Left hindlimb (tissue), 1 donor: Measurements from ENCODE around the gene CCNG1.
"Not testable (repeated sequence)": the region's sequence is repeated elsewhere in the genome, so short reads cannot be mapped to it uniquely, and the experiment has no call there.

ENCODE experiments used
- DNase-seq: peaks from one replicate; pipeline ENCODE4 v3.0.0-alpha.2; 2018

CCNG1 gene, protein sequence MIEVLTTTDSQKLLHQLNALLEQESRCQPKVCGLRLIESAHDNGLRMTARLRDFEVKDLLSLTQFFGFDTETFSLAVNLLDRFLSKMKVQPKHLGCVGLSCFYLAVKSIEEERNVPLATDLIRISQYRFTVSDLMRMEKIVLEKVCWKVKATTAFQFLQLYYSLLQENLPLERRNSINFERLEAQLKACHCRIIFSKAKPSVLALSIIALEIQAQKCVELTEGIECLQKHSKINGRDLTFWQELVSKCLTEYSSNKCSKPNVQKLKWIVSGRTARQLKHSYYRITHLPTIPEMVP

DNA sequence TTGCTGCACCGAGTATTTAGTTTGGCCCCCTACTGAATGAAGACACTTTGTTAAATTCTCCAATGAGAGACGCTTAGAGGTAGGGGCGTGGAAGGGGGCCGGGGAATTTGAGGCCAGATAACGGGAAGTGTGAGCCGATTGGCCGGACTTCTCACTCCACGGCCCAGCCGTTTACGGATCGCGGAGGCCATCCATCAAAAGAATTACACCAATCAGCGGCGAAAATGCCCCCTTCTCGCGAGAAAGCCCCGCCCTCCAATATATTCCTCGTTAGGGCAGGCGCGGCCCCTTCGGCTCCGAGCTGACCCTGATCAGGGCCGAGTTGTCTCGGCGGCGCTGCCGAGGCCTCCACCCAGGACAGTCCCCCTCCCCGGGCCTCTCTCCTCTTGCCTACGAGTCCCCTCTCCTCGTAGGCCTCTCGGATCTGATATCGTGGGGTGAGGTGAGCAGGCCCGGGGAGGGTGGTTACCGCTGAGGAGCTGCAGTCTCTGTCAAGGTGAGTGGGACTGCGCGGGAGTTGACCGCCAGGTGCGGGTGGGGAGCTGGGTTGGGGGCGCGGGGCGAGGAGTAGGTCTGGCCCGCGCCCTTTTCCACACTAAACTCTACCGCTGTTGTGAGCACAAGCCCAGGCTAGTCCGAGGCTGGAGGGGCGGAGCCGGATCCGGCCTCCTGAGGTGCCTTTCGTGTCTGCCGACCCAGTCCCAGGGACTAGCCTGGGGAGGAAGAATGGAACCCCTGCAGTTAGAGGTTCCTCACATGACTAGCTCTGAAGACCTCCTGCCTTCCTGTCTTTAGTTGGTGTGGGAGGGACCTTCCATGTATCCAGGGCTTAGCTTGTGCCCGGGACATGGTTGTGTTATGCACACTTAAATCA is at the start of gene CCNG1:
Gene CCNG1, plus strand, starts transcription at position 287 of the 874 bp plus-strand sequence. CDS start 1,662 bp downstream, outside the sequence.
- peak; percentile 96 for DNase-seq

DNA sequence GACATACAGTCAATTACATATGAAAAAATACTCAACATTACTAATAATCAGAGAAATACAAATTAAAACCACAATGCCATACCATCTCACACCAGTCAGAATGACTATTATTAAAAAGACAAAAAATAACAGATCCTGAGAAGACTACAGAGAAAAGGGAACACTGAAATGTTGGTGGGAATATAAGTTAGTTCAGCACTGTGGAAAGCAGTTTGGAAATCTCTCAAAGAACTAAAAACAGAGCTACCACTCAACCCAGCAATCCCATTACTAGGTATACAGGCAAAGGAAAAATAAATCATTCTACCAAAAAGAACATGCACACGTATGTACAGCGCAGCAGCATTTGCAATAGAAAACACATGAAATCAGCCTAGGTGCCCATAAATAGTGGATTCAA is 41.6 kb upstream of the CCNG1 start:
- no peak for DNase-seq

DNA sequence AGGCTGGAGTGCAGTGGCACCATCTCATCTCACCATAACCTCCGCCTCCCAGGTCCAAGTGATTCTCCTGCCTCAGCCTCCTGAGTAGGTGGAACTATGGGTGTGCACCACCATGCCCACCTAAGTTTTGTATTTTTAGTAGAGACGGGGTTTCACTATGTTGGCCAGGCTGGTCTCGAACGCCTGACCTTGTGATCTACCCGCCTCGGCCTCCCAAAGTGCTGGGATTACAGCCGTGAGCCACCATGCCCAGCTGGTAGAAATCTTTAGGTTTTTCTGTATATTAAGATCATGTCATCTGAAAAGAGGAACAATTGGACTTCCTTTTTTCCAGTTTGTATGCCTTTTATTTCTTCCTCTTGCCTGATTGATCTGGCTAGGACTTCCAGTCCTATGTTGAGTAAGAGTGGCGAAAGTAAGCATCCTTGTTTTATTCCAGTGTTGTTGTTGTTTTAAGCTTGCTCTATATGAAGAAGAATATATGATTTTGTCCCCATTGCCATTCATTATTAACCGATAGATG is 40.5 kb upstream of the CCNG1 start:
- not testable (repeated sequence) for DNase-seq

DNA sequence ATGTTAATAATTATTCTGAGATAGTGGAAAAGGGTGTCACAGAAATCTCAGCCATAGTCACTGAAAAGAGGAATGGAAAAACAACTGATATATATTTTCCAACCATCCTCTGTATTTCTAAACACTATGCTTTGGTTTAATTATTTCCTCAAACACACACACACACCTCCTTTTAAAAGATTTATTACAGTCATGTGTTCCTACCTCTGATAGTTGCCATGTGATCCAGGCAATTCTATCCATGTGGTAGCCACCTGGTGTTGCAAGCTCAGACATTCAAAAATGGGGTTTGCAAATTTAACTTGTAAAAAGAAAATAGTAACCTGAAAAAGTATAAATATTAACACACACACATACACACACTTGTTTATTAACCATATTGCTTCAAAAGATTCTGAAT is 40.0 kb upstream of the CCNG1 start:
- DNase-seq: no peak

DNA sequence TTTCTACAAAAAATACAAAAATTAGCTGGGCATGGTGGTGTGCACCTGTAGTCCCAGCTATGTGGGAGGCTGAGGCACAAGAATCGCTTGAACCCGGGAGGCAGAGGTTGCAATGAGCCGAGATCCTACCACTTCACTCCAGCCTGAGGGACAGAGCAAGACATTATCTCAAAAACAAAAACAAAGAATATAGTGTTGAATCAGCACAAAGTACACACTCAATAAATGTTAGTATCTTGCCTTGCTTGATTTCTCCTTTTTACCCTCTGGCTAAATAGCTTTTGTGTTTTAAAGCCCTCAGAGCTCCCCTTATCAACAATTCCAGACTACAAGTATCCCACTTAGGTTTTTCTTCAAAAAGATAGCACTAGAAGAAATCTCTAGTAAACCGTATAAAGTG is 37.5 kb upstream of the CCNG1 start:
- no peak for DNase-seq

DNA sequence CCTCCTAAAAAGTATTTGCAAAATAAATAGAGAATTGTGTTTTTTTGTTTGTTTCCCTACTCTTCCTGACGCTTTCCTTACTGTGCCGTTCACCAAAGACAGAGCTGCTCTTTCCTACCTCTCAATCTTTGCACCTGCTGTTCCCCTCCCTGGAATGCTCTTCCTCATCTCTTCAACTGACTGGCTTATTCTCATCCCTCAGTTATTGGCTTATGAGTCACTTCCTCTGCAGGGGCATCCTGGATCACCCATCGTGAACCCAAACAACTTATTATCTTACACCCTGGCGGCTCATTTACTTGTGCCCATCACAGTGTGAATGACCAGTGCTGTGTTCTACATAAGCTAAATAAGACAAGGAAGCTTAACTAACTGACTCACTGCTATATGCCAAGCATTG is 36.1 kb upstream of the CCNG1 start:
- no peak for DNase-seq

DNA sequence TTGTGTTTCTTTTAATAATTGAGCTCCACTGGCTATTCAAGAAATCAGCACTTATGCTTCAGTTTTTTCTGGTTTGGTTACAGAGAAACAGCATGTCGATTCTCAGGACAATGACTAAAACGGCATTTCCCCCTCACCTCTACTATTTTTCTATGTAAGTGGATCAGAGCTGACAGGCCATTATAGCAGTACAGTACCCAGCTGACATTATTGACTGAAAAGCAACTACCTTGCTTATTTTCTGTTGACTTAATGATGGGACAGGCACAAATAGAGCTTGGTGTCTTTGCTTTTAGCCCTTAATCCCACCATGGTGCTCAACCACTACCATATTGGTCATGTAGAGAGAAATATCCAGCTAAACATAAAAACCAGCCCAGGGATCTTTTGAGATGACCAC is 35.4 kb upstream of the CCNG1 start:
- no peak for DNase-seq

DNA sequence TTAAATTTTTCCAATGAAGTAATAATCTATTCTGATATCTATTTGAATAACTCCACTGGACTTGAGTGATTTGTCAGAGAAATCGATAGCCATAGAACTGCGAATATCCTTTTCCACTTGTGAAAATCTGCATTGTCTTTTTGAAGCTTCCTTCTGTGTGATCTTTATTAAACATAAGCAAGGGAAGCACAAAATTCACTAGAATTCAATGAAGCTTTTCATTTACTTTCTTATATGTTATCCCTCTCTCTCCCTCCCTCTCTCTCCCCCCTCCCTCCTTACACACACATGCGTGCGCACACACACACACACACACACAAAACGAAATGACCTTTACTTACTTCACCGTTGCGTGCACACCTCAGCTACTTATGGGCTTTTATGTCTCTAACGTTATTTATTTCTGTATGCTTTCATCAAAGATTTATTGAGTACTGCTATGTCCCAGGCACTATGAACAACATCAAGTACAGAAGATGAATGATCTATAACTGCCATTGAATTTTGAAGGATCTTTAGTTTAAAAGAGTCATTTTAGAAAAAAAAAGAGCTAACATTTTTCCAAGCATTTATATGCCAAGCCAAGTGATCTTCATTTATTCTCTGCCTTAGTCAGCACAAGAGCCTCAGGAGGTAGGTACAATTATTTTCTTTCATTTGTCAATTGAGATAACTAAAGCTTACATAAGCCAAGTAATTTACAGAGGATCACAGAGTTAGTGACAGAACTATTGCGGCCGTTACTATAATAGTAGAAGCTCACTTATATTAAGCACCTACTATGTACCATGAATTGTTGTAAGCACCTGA is 32.8 kb upstream of the CCNG1 start:
- DNase-seq: no peak

DNA sequence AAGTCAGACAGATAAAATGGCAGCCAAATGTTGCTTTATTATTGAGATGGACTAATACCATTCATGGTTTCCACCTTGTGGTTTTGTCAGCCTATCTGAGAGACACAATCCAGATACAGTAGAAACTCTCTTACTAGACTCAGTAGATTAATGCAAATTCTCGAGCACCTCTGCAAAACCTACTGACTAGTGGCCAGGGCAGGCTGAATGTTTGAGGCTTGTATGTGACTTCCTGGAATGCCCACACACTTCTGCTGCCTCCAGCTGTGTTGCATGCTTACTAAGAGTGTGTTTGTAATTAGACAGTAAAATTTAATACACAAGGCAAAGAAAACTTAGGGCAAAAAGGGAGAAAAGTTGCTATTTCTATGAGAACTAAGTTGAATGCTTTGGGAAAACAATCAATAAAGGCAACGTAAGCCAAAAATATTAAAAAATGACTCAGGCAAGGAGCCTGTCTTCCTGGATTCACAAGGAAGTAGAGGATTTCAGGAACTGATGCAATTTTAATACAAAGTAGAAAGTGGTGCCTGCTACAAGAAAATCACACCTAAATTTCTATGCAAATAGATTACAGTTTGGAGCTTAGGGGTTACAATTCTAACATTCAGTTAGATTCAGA is 30.2 kb upstream of the CCNG1 start:
- DNase-seq: no peak

DNA sequence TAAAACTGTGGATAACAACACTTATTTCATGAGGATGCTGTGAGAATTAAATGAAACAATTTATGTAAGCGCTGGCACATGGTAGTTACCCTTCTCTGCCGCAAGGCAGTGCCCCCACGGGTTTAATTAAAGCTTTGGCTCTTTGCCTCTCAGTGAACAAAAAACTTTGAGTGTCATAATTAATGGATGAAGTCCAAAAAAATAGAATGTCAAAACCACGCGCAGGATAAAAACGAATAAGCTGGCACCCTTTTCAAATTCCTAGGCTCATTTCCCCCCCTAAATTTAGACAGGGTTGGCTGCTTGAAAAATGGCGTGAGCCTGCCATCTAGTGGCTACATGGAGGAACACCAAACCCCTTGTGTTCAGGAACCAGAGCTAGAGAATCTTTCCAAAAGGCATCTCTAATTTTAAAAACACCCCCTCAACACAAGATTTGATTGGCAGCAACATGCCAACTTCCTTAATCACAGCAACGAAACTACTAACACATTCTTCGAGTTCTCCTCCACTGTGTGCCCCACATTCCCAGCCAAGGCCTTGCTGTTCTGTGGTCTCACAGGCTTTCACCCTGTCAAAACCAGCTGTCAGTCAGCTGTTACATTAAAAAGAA is 29.0 kb upstream of the CCNG1 start:
- peak; percentile 49 for DNase-seq

DNA sequence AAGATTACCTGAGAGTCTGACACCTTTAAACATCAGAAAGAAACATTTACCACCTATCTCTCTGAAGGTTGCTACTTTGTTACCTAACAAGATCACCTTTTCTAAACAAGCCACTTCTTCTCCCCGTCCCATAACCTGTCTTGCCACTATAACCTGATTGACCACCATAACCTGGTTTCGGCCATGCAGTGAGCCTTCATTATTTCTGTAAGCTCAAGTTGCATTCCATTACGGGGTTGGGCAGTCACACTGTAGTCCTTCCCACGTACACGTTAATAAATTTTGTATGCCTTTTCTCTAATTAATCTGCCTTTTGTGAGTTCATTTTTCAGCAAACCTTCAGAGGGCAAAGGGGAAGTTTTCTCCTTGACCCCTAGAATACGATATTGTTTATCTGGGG is 28.0 kb upstream of the CCNG1 start:
- DNase-seq: no peak

DNA sequence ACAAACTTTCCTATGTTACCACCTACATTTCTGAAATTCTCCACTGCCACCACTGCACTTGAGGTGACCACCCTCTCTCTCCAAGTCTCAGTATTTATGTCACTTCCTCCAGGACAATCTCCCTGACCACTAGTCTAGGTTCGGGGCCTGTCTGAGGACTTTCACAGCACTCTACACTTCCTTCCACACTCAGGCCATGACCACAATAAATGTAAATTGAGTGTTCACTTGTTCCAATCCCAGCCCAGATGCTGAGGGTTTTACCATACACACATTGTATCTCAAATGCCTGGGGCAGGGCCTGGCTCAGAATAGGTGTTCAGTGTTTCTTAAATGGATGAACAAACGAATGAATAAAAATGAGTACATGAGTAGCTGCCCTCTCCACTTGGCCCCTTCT is 26.9 kb upstream of the CCNG1 start:
- DNase-seq: no peak

DNA sequence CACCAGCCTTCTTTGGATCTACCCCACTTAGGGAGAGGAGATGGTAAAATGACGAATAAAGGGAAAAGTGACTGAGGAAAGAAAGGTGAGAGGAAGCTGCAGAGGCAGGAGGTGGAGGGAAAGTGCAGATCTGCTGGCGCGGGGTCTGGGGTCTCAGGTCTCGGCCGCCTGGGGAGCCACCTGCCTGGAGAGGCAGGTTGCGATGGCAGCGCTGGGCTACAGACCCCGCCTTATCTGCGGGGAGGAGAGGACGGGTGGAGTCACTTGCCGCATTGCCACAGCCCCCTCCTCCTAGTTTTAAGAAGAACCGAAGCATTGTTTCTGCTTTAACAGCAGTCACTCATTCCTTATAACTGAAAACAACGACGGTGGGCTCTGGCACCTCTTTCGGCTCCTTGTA is 21.7 kb upstream of the CCNG1 start:
- DNase-seq: not testable (repeated sequence)

DNA sequence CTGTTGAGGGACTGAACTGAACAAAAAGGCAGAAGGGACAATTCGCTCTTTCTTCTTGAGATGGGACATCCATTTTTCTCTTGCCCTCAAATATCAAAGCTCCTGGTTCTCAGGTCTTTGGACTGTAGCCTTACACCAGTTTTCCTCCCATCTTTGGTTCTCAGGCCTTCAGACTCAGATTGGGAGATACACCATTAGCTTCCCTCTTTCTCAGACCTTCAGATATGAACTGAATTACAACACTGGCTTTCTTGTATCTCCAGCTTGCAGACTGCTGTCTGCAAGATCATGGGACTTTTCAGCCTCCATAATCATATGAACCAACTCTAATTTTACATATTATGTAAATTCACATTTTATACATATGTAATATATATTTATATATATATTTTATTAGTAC is 12.6 kb upstream of the CCNG1 start:
- DNase-seq: no peak

DNA sequence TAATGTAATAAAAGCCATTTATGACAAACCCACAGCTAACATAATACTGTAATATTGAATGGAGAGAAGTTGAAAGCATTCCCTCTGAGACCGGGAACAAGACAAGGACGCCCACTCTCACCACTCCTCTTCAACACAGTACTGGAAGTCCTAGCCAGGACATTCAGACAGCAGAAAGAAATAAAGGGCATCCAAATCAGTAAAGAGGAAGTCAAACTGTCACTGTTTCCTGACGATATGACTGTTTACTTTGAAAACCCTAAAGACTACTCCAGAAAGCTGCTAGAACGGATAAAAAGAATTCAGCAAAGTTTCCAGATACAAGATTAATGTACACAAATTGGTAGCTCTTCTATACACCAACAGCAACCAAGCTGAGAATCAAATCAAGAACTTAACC is 11.3 kb upstream of the CCNG1 start:
- DNase-seq: not testable (repeated sequence)

DNA sequence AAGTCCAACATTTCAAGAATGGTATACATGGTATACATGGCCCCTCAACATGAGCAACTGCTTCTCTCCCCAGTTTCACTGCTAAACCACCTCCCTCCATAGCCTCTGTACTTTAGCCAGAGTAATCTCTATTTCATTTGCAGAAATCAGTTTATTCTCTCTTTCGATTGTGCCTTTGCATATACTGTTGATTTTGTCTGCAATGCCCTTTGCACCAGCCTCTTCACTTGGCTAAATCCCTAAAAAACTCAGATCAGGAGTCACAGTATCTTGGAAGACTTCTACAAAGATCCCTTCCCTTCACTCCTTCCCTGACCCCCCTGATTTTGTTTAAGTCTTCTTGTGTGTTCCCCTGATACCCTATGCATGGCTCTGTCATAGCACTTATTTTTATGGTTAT is 4.9 kb upstream of the CCNG1 start:
- DNase-seq: no peak

DNA sequence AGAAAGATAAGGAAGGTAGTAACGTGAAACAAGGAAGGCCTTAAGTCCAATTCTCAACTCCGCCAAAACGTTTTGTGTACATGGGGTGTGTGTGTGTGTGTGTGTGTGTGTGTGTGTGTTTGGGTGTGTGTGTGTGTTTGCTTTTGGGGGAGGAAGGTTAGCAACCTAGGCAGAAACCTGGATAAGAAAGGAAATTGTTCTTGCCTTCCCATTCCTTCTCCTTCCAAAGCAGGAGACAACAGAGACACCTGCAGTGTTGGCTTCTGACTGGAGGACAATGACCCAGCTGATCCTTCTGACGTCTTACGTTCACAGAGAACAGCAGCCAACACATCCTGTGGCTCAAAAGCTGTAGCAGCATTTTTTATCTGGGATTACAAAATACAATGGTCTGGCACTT is 4.1 kb upstream of the CCNG1 start:
- DNase-seq: no peak

DNA sequence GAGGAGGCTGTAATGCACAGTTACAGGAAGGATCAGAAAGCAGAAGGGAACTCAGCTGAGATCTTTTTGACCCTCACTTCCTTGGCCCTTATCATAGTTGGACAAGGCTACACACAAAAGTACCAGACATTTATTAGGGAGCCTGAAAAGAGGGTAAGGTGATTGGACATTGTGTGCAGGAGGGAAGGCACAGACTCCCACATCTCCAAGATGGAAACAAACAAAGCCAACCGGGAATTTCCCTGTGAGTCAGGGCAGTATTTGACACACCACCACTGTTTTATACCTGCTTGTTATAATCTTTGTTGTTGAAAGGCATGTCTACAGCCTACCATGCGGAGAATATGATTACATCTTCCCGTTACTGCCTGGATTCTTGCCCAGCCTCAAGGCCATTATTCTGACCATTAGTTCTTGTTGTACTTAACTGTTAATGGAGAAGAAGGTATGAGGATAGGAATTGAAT is 3.0 kb upstream of the CCNG1 start:
- DNase-seq: no peak

DNA sequence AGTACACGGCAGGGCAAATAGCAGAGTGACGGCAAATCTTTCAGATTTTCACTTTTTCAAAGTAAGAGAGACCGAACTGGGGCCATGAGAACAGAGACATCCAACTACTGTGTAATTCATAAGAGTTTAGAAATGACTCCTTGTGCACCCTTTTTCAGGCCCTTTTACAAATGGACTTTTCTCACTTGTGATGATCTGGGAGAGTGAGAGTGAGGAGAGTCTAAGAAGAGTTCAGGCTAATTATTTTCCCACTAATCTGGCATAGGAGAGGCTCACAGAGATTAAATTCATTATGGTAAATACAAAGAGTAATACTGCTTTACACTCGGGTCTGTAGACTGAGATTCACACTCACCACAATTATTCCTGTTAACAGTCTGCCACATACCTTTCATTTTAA is 880 bp upstream of the CCNG1 start:
- no peak for DNase-seq

DNA sequence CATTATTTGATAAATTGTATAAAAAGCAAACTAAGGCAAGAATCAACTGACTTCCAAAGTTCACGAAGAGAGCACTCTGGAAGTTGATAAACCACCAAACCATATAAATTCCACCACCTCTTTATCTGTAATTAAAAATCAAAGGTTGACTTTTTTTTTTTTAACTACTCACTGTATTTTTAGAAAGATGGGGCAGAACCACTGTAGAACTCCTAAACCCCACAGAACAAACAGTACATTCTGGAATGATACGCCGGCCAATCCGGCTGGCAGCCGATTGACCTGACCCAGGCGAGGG is 435 bp upstream of the CCNG1 start:
- DNase-seq: no peak

DNA sequence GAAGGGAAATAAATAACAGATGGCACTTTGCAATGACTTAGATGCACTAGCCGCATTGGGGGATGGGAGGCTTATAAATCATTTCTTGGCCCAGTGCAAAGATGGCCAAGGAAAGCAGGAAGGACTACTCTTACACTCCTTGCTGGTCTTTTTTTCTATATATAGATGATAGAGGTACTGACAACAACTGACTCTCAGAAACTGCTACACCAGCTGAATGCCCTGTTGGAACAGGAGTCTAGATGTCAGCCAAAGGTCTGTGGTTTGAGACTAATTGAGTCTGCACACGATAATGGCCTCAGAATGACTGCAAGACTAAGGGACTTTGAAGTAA is 1.7 kb downstream of the CCNG1 start:
- no peak for DNase-seq

DNA sequence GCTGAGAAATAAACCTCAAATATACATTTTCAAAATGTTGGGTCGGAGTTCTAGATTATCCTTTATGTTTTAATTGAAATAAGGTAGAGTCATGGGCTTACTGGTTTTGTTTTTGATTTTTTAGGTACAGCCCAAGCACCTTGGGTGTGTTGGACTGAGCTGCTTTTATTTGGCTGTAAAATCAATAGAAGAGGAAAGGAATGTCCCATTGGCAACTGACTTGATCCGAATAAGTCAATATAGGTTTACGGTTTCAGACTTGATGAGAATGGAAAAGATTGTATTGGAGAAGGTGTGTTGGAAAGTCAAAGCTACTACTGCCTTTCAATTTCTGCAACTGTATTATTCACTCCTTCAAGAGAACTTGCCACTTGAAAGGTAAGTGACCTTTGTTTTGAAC is 3.6 kb downstream of the CCNG1 start:
- DNase-seq: no peak

DNA sequence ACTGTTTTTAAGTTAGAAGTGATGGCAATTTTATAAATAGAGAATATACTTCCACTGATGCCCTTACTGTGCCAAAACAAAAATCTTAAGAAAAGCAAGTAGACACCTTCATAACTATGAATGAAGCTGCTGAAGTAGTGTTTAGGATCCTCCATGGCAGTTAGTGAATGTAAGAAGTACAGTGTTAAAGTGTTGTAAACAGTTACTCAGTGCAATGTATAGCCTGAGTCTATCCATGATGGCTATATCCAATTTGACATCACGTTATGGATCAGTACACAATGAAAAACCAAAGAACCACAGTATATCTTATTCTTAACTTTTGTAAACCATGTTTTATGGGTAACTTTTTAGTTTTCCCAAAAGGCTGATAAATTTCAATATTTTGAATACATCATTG is 7.1 kb downstream of the CCNG1 start:
- DNase-seq: no peak
